OCI-LY3 (cell line): ENCODE data around the gene ATXN7L3B.

Source experiments
- EZH2phosphoT487 ChIP-seq: fragments of 200-600 bp; shearing (Covaris generic); IDR thresholded peaks from 2 replicates; pipeline ENCODE4 v1.6.1; 2018; ENCODE audit warnings: antibody characterized with exemption, mixed run types, low read depth
- TF ChIP-seq, protein P1 (sequence below): fragments of 200-600, 300-600 bp; sonication (generic); IDR thresholded peaks from 2 replicates; pipeline ENCODE4 v1.5.1; 2014; ENCODE audit warnings: antibody characterized with exemption, low read length, low read depth

- TF ChIP-seq, protein P1, sequence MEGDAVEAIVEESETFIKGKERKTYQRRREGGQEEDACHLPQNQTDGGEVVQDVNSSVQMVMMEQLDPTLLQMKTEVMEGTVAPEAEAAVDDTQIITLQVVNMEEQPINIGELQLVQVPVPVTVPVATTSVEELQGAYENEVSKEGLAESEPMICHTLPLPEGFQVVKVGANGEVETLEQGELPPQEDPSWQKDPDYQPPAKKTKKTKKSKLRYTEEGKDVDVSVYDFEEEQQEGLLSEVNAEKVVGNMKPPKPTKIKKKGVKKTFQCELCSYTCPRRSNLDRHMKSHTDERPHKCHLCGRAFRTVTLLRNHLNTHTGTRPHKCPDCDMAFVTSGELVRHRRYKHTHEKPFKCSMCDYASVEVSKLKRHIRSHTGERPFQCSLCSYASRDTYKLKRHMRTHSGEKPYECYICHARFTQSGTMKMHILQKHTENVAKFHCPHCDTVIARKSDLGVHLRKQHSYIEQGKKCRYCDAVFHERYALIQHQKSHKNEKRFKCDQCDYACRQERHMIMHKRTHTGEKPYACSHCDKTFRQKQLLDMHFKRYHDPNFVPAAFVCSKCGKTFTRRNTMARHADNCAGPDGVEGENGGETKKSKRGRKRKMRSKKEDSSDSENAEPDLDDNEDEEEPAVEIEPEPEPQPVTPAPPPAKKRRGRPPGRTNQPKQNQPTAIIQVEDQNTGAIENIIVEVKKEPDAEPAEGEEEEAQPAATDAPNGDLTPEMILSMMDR, result no peak
- no peak for TF ChIP-seq EZH2phosphoT487
These were observed 9.6 kb downstream of the ATXN7L3B start for GRCh38 chr12:74547249-74547648.
